ENCODE results near the gene PLEKHA5.
A peak's percentile ranks its signal among the peaks of the same experiment; 100 is the strongest.

PLEKHA5 gene

GRCh38 chr12:19128485-19128884 is 1.0 kb upstream of the PLEKHA5 start:
- DNase-seq = no peak

- DNase-seq = no peak
These were observed 429 bp upstream of the PLEKHA5 start for GRCh38 chr12:19129122-19129485.

DNA sequence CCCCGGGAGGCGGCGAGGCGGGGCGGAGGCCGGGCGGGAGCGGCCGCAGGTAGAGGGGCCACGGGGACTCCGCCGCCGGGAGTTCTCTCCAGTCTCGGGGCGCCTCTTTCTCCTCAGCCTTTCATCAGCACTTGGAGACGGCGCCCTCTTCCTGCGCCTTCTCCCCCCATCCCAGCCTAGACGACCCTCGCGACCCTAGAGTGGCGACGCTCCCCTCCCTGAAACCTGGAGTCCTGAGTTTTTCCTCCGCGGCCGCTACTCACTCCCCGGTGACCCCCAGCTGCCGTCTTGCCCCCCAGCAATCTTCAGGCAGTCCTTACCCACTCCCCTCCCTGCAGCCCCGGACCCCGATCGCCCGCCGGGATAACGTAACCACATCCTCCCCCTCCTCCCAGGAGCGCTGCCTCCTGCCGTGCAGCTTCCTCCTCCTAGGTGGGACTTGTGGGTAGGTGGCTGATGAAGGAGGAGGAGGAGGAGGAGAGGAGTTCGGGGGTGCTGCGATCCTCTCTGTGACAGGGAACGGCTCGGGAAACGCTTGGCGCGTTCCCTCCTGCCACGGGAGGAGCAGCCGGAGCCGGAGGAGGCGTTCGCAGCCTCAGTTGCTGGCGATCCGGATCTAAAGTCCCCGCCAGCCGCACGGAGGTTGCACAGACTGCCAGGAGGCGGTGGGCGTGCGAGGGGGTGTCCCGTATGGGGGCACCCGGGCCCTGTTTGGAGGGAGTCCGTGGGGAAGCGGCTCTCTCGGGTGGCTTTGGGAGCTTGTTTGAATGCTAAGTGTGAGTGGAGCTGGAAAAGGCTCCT is 891 bp downstream of the PLEKHA5 start:
- DNase-seq = peak; percentile 66

- no peak for DNase-seq
These were observed 1.5 kb downstream of the PLEKHA5 start for GRCh38 chr12:19131025-19131444.

DNA sequence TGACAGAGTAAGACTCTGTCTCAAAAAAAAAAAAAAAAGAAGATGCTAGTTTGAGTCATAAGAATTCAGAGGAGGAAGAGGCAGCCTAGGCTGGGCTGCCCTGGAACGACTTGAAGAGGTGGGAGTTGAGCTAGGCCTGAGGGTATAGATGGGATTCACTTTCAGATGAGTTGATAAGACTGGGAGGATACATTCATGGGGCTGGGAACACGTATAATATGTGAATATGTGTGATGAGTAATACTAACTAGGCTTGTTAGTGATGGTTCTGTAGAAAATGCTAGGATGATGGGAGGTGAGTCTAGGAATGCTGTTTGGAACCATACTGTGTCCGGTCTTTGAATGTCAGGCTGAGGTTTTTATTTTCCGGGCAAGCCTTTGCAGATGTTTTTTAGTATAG is 9.0 kb downstream of the PLEKHA5 start:
- DNase-seq = no peak

DNA sequence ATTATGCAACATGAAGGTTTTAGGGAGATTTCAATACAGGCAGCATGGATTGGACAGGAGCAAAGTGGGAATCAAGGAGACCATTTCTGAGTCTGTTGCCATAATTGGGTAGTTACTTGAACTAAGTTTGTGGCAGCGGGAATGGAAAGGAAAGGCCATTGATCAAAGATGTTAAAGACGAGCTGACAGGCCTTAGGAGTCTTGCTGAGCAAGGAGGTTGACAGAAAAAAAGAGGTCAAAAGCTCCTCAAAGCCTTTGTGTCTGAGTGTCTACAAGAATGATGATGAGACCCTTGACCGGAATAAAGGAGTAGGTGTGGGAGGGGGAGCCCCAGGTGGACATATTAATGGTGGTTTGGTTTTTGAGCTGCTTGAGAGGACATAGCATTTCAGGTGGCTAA is 9.4 kb downstream of the PLEKHA5 start:
- no peak for DNase-seq

- no peak for DNase-seq
These were observed 10.2 kb downstream of the PLEKHA5 start for GRCh38 chr12:19139615-19140194.

- DNase-seq = no peak
These were observed 11.1 kb downstream of the PLEKHA5 start for GRCh38 chr12:19140381-19141236.

- DNase-seq = no peak
These were observed 13.0 kb downstream of the PLEKHA5 start for GRCh38 chr12:19142499-19142898.

DNA sequence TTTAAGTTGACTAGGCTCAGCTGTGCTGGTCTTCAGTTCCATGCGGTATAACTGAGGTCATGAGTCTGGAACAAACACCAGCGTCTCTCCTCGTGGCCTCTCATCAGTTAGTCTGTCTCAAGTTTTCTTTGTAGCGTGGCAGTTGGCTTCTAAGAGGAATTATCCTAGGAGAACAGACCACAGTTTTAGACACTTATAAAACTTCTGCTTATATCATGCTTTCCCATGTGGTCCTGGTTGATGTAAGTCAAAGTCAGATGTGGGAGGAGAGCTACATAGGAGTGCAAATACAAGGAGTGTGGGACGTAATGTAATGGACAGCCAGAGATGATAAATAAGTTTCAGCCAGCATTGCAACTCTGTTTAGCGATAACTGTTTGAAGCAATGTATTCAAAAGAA is 14.8 kb downstream of the PLEKHA5 start:
- DNase-seq = no peak

DNA sequence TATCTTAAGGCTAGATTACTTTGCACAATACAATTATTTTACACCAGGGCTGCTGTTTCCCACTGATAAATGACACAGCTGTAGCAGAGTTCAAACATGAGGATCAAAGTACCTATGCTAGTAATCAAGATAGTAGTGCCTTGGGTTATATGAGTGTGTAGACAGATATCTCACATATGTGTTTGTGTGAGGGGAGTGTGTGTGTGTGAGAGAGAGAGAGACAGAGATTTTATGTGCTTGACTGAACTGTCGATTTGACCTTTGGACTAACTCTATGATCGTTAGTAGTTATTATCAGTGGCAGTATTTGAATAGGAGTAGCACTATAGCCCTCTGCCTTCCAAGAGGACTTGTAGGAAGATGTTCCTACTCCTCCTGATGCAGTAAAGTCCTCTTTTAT is 15.5 kb downstream of the PLEKHA5 start:
- no peak for DNase-seq

GRCh38 chr12:19148860-19149259 is 19.3 kb downstream of the PLEKHA5 start:
- no peak for DNase-seq

- DNase-seq = no peak
These were observed 20.9 kb downstream of the PLEKHA5 start for GRCh38 chr12:19150273-19150900.

DNA sequence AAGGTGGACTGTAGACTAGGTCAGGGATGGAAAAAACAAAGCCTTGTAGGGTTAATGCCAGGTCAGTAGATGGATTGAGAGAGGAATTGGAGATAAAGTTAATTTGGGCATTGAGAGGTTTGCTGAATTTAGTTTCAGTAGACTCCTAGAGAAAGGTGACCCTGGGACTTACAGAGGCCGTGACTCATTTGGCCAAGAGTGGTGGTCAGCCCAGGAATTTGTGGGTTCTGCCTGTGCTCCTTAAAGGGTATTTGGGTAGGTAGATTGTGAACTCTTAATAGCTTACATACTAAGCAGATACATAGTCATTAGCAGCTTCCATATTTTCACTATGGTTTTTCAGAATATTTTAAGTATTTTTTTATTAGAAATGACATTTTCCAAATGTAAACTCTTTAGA is 21.8 kb downstream of the PLEKHA5 start:
- no peak for DNase-seq

- DNase-seq = no peak
These were observed 23.9 kb downstream of the PLEKHA5 start for GRCh38 chr12:19153396-19153795.

DNA sequence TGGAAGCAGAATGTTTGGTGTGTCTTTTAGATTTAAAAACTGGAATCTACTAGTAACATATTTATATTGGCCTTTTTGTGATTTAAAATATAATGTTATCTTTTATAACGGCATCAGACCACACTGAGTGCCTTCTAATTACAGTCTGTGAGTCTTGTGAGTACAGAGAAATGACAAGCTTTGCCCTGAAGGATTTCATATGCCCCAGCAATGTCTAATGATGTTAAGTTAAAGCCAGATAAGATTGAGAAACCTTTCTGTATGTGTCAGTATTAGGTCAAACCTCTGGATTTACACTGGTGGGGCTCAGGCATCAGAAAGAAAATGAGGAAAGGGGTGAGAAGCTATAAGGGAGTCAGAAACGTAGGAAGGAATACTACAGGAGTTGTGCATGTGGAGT is 25.2 kb downstream of the PLEKHA5 start:
- DNase-seq = no peak

GRCh38 chr12:19155981-19156734 is 26.6 kb downstream of the PLEKHA5 start:
- DNase-seq = no peak

- no peak for DNase-seq
These were observed 29.4 kb downstream of the PLEKHA5 start for GRCh38 chr12:19158923-19159322.

DNA sequence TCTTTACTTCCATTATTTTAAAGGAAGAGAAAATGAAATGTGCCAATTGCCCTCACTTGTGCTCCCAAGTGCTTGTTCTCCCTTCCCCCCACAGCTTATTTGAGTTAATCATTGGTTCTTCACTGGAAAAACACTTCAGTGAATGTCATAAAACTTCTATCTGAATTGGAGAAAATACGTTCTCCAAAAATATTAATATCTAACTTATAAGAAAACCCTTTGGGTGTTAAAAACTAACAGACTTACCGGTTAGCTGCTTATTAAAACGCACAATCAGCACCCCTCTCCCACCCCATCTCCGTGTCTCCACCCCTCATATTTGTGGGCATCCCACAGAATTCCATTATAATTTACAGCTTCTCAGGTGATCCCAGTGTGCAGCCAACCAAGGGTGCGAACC is 31.7 kb downstream of the PLEKHA5 start:
- DNase-seq = no peak

GRCh38 chr12:19165451-19165850 is 35.9 kb downstream of the PLEKHA5 start:
- DNase-seq = no peak

- no peak for DNase-seq
These were observed 36.9 kb downstream of the PLEKHA5 start for GRCh38 chr12:19166387-19166786.

DNA sequence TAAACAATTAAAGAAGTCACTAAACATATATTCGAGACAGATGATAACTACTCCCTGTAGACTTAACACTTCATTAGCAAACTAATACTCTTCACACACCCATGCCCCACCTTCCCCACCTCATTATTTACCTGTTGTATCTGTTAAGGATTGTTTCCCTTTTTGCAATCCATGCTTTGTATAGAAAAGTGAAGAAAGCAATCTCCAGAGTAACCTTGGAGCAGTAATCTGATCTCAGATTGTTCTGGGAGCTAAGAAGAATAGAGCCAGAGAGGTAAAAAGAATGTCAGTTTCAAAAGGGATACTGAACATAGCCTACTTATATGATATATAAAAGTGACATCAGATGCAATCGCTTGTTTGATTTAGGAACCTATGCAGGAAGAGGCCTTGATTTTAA is 37.4 kb downstream of the PLEKHA5 start:
- DNase-seq = no peak

GRCh38 chr12:19167708-19168107 is 38.2 kb downstream of the PLEKHA5 start:
- no peak for DNase-seq

Data from activated effector memory CD4-positive, alpha-beta T cell treated with anti-CD3 and anti-CD28 coated beads, Interleukin-2, amount 50 U/mL, for 16 hours (primary cell).